GM12801 (cell line): ENCODE data around the gene LCE1F.

Experiments
- CTCF ChIP-seq: IDR thresholded peaks from one replicate; pipeline ENCODE4 v1.5.1; 2011; ENCODE audit warnings: control low read depth; ENCODE audit not compliant: insufficient read length; ENCODE audit errors: extremely low read depth

Gene LCE1F, protein sequence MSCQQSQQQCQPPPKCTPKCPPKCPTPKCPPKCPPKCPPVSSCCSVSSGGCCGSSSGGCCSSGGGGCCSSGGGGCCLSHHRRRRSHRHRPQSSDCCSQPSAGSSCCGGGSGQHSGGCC

GRCh38 chr1:152774875-152775274, at the start of gene LCE1F:
Gene LCE1F (plus strand): TSS chr1:152775140. CDS start chr1:152776372, 1,232 bp downstream.
- TF ChIP-seq CTCF, result no peak

DNA sequence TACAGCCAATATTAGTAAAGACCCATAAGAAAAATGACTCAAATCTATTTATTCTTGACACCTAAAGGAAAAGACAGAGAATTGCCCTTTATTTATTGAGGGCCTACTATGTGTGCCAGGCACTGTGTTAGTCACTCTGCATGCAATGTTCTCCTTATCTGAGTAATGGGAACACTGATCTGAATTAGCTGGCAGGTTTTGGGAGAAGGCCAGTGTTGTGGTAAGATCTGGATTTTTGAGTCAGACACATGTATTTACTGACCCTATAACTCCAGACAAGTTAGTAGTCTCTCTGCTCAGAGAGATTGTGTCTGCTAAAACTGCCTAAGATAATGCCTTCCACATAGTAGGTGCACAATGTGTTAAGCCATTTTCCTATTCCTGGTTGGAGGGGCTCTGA, 49.7 kb upstream of the LCE1F start:
- TF ChIP-seq CTCF, result no peak

GRCh38 chr1:152728986-152729385, 46.0 kb upstream of the LCE1F start:
- no peak for TF ChIP-seq CTCF

DNA sequence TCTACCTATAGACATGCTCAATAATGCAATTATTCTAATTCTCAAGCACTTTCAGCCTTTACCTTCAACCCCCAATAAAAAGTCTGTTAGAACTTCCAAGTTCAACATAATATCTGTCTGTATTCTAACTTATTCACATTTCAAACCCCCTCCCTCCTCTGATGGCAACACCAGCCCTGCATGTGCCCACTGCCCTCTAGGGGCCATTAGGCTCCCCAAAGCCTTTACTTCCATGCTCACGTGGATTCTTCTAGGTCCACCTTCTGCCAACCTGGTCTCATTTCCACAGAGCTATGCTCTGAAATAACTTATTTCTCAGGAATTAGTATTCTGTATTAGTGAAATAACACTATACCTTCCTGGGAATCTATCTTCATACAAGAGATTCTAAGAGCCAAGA, 39.3 kb upstream of the LCE1F start:
- TF ChIP-seq CTCF, result no peak

GRCh38 chr1:152737997-152738396, 36.9 kb upstream of the LCE1F start:
- TF ChIP-seq CTCF, result no peak

DNA sequence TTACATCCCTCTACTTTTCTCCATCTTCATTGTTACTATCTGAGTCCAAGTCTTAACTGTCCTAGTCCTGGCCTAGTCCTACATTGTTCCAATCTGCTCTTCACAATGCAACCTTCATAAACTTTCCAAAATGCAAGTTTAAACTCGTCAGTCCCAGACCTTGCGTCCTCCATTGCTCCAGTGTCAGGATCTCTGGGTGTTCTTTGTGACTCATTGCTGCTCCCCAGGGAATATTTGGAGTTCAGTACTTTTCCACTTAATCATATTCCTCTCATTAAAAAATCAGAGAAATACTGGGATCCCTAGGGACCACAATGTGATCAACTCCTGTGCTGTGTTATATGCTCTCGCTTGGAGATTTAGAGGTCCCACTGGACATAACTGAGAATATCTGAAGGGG, 35.1 kb upstream of the LCE1F start:
- no peak for TF ChIP-seq CTCF

DNA sequence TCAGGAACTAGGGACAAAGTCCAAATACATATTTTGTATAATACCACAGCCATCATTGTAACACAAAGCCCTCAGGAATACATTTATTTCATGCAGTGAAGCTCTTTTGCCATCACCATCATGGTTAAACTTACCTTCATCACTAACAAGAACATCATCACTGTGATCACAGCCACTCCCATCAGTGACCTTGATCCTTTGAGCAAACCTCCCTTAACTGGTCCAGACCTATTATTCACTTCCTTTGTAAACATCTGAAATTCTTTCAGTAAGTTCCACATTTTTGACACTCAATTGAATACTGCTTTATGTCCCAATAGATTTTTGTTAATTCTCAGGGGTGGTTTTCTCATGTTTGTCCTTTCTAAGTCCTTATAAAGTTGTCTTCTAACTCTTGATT, 33.3 kb upstream of the LCE1F start:
- TF ChIP-seq CTCF, result no peak
